Glomerular visceral epithelial cell (primary cell): Measurements from ENCODE around the gene NDUFA1.
"Not testable (repeated sequence)": the region's sequence is repeated elsewhere in the genome, so short reads cannot be mapped to it uniquely, and the experiment has no call there.

Experiments
- DNase-seq: peaks from one replicate; pipeline ENCODE4 v3.0.0-alpha.2; 2016; ENCODE audit errors: extremely low spot score

NDUFA1 gene

DNA sequence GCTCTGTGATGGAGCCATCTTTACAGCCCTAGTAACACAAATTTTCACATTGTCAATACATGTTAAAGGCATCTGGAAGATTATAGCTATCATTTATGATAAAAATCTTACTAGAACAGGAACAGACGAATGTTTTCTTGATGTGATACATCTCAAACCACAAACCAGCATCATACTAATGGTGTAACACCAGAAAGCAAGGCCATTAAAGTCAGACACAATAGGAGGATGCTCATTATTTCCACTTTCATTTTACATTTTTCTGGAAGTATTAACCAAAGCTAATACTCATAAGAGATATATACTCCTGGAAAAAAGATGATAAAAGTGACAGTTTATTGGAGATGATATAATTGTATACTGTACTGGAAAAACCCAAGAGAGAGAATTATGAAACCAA, 29.3 kb downstream of the NDUFA1 start:
- DNase-seq: no peak

DNA sequence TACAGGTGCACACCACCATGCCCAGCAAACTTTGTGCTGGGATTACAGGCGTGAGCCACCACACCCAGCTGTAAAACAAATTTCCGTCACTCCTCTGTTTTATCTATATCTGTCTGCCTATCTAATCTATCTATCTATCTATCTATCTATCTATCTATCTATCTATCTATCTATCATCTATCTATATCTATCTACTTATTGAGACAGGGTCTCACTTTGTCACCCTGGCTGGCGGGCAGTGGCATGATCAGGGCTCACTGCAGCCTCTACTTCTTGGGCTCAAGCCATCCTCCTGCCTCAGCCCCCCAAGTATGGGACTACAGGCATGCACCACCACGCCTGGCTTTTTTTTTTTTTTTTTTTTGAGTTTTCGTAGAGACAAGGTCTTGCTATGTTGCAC, 44.7 kb downstream of the NDUFA1 start:
- DNase-seq: no peak

DNA sequence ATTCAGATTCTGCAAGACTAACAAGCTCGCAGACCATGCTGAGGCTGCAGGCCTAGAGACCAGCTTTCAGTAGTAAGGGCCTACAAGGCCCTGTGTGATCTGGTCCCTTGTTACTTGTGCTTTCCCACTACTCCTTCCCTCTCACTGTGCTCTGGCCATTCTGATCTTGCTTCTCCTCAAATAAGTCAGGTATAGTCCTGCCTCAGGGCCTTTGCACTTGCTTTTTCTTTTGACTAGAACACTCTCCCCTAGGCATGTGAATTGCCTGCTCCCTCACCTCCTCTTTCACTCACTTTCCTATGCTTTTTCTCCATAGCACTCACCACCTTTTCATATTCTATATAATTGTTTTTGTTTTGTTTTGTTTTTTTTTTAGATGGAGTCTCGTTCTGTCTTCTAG, 46.2 kb downstream of the NDUFA1 start:
- DNase-seq: no peak

DNA sequence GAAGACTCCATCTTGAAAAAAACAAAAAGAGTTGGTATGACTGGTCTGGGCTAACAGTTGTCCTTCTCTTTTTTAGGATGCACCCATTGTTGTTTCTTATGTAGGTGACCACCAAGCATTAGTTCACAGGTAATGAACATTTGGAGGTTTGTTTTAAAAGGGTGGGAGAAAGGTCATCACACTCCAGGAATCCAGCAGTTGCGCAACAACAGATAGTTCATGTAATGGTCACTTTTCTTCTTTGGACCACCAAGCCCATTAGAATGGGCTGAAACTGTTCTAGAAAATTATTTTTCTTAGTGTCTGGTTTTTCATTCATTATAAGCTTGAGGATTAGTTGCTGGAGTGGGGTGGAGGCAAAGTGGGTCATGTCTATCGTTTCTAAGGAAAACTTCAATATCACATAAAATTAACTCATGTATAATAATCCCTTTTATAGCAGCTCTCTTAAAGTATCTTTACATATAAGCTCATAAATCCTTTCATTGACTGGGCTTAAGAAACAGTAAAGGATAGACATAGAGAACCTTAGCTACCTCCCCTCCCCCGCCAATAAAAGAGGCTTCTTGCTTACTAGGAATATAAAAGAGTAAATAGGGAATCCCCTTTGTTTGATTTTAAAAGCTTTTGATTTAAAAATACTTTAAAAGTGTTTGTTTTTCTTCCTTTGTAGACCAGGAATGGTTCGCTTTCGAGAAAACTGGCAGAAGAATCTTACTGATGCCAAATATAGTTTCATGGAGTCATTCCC, 48.4 kb downstream of the NDUFA1 start:
- DNase-seq: no peak

DNA sequence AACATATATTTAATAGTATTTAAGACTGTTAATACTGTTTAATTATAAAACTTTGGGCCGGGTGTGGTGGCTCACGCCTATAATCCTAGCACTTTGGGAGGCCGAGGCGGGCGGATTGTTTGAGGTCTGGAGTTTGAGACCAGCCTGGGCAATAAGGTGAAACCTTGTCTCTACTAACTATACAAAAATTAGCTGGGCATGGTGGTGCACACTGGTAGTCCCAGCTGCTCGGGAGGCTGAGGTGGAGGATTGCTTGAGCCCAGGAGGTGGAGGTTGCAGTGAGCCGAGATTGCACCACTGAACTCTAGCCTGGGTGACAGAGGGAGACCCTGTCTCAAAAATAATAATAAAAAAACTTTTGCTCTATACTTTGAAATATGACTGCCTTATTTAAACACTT, 50.8 kb downstream of the NDUFA1 start:
- not testable (repeated sequence) for DNase-seq
